HL-60 (cell line): ENCODE results near the gene SLC38A8.

Experiments used
- CTCF ChIP-seq: IDR thresholded peaks from one replicate; pipeline ENCODE4 v1.5.1; 2011; ENCODE audit warnings: low read length, control low read depth, inconsistent platforms; ENCODE audit not compliant: insufficient read depth
- GABPA ChIP-seq: IDR thresholded peaks from 2 replicates; pipeline ENCODE4 v1.6.1; 2012; ENCODE audit warnings: low read depth
- POLR2AphosphoS5 ChIP-seq: IDR thresholded peaks from 2 replicates; pipeline ENCODE4 v1.6.1; 2012; ENCODE audit warnings: low read depth

- TF ChIP-seq GABPA (no peak), CTCF (no peak), POLR2AphosphoS5 (no peak)
Measured at GRCh38 chr16:83992624-83993023, 50.0 kb downstream of the SLC38A8 start.
